Measurements from ENCODE around the gene PHACTR3. TPM values are rescaled to one million over a fixed set of nuclear protein-coding genes. Genes with fewer than 3 reads are reported as not detected.

Gene PHACTR3
- total and polyA plus RNA-seq, 2 experiments from 2014 or later = 0.45 to 0.61 TPM

- Histone ChIP-seq H3K4me2 (no peak overlapping the region), H3F3A (replicated peaks; ENCODE audit: low read depth) (no peaks in the 10 kb centered on the region), H3K9me2 (ENCODE audit: insufficient read depth) (peaks cover 4% of the 10 kb centered on the region; the same call in 1 of the 2 replicates), H4K20me1 (replicated peaks; ENCODE audit: insufficient read depth) (no peaks in the 10 kb centered on the region), H3K79me2 (replicated peaks; ENCODE audit: insufficient read depth) (no peaks in the 10 kb centered on the region), H3K27me3 (ENCODE audit: insufficient read depth) (no peaks in the 10 kb centered on the region), H3K4me3 (no peak overlapping the region), H2AFZ (no peak overlapping the region), H3K4me1 (ENCODE audit: insufficient read depth) (no peaks in the 10 kb centered on the region), H3K36me3 (ENCODE audit: insufficient read depth) (no peaks in the 10 kb centered on the region), H3K27ac (ENCODE audit: low read depth) (no peak overlapping the region)
- peaks cover 4% of the 10 kb centered on the region; the same call in 1 of the 3 replicates for H3K4me1 Mint-ChIP-seq
- peaks cover 9% of the 10 kb centered on the region for H3K27me3 Mint-ChIP-seq (ENCODE audit: insufficient read depth, low read depth, poor library complexity)
- TF ChIP-seq EZH2phosphoT487 (IDR thresholded peaks at IDR 0.05; ENCODE audit: unreplicated experiment) = no peak
- TF ChIP-seq JUNB (IDR thresholded peaks at IDR 0.05; ENCODE audit: unreplicated experiment) = no peak
- no peak for TF ChIP-seq ZNF462 (CRISPR knock-in tag; IDR thresholded peaks at IDR 0.05)
- no peak for TF ChIP-seq REST (IDR thresholded peaks at IDR 0.05; ENCODE audit: unreplicated experiment)
- TF ChIP-seq CREB1 (CRISPR knock-in tag; IDR thresholded peaks at IDR 0.05; ENCODE audit: low read depth) = no peak
- no peak for TF ChIP-seq STAT1 (IDR thresholded peaks at IDR 0.05; ENCODE audit: unreplicated experiment)
- no peak for TF ChIP-seq EZH2 (IDR thresholded peaks at IDR 0.05; ENCODE audit: low read depth, unreplicated experiment)
- TF ChIP-seq POLR2AphosphoS5 (IDR thresholded peaks at IDR 0.05; ENCODE audit: low read depth) = no peak
- no peak for TF ChIP-seq ZNF331 (CRISPR knock-in tag; IDR thresholded peaks at IDR 0.05; ENCODE audit: low read depth)
- TF ChIP-seq ETS1 (IDR thresholded peaks at IDR 0.05) = no peak
- TF ChIP-seq NANOG (IDR thresholded peaks at IDR 0.05; ENCODE audit: borderline replicate concordance) = no peak
- TF ChIP-seq ZNF114 (CRISPR knock-in tag; IDR thresholded peaks at IDR 0.05) = no peak
- TF ChIP-seq CTCF (conservative IDR thresholded peaks at IDR 0.05; ENCODE audit: low read depth in 2 of 2) = no peak
- no peak overlapping the region for H3K27ac Mint-ChIP-seq
- ATAC-seq (no peak), DNase-seq (ENCODE audit: low spot score) (no peak)
- no peak overlapping the region for H3K4me3 Mint-ChIP-seq
- H3K36me3 Mint-ChIP-seq (ENCODE audit: low read depth) = no peaks in the 10 kb centered on the region
- no peaks in the 10 kb centered on the region for H3K9me3 Mint-ChIP-seq
These were observed 86.6 kb downstream of the PHACTR3 start for GRCh38 chr20:59690976-59691375.
